GM23248 (cell line): Measurements from ENCODE around the gene PELI2.

ENCODE experiments used
- EZH2 ChIP-seq: fragments of 200-600 bp; sonication (generic); IDR thresholded peaks from 2 replicates; pipeline ENCODE4 v1.6.1; 2018; ENCODE audit warnings: antibody characterized with exemption, mild to moderate bottlenecking; ENCODE audit not compliant: insufficient read depth, poor library complexity, severe bottlenecking
- EZH2phosphoT487 ChIP-seq: fragments of 200-600 bp; sonication (generic); IDR thresholded peaks from 2 replicates; pipeline ENCODE4 v1.6.1; 2018; ENCODE audit warnings: antibody characterized with exemption, moderate library complexity, mild to moderate bottlenecking, low read depth; ENCODE audit not compliant: insufficient read depth

GRCh38 chr14:56120091-56120691 lies 2.0 kb downstream of the PELI2 start:
- TF ChIP-seq EZH2phosphoT487 (no peak), EZH2 (no peak)
